DMS53 treated with DMSO at 0.1 percent for 48 hours (cell line): ENCODE data around the gene HOXA1.

ENCODE experiments used
- DNase-seq: peaks from one replicate; lab custom pipeline; 2025; ENCODE audit not compliant: unreplicated experiment; lab: John Stamatoyannopoulos, UW

The HOXA1 gene

DNA sequence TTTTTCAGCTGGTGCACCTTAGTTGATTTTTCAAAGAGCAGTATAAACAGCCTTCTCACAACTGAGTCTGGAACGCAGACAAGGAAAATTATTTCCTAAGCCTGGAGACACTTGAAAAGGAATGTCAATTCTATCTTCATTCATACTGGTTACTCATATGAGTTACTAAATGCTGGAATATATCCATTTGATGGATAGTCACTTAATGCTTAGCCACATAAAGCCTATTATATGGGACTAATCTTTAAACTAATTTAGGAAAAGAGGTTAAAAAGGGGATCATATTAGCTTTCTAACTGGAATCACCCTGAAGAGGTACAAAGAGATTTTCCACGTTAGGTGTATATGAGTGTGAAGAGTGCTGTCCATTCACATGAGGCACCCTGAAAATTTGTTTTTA, 36.4 kb upstream of the HOXA1 start:
- no peak for DNase-seq

GRCh38 chr7:27131390-27131819, 35.6 kb upstream of the HOXA1 start:
- no peak for DNase-seq

DNA sequence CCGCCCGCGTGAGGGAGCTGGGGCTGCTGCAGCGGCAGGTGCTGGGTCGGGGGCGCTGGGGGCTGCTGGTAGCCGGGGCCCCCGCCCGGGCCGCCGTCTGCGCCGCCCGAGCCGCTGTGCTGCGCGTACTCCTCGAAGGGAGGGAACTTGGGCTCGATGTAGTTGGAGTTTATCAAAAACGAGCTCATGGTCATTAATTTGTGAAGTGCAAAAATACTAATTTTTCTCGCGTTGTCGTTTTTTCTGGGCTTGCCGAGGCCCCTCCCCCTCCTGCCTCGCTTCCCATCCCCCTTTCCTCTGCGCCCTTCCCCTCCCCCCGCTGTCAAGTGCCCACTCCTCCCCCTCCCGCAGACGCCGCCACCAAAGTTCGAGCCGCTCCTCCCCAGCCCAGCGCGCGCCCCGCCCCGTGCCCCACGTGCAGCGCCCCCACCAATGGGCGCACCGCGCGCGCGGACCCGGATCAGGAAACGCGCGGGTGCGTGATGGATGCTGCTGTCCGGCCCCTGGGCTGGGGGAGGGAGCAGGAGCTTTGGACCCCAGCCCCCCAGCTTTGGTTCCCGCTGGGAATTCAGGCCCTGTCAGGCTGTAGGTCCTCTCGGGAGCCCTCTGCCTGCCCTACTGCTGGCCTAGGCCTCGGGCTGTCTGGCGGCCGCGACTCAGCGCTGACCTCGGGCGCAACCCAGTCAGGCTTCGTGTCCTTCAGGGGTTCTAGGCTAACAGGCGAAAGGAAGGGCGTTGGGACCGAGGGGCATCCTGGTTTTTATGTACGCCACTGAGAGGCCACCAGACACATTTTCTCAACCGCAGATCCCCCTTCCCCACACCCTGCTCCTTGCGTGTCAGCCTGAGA, 35.0 kb upstream of the HOXA1 start, which contains the start of gene HOXA4:
Gene HOXA4 (minus strand): TSS at position 218 of the 850 bp plus-strand sequence. CDS start 24 bp downstream, at position 194.
- DNase-seq: peak; percentile 30

GRCh38 chr7:27129729-27130539, 34.1 kb upstream of the HOXA1 start:
- DNase-seq: no peak

- DNase-seq: no peak
Observed at GRCh38 chr7:27128776-27129728, 33.3 kb upstream of the HOXA1 start.

- no peak for DNase-seq
Observed at GRCh38 chr7:27128034-27128433, 32.2 kb upstream of the HOXA1 start.

GRCh38 chr7:27126596-27127327, 31.0 kb upstream of the HOXA1 start:
- DNase-seq: no peak

GRCh38 chr7:27125986-27126394, 30.2 kb upstream of the HOXA1 start:
- DNase-seq: no peak

GRCh38 chr7:27124902-27125689, 29.3 kb upstream of the HOXA1 start:
- DNase-seq: no peak

DNA sequence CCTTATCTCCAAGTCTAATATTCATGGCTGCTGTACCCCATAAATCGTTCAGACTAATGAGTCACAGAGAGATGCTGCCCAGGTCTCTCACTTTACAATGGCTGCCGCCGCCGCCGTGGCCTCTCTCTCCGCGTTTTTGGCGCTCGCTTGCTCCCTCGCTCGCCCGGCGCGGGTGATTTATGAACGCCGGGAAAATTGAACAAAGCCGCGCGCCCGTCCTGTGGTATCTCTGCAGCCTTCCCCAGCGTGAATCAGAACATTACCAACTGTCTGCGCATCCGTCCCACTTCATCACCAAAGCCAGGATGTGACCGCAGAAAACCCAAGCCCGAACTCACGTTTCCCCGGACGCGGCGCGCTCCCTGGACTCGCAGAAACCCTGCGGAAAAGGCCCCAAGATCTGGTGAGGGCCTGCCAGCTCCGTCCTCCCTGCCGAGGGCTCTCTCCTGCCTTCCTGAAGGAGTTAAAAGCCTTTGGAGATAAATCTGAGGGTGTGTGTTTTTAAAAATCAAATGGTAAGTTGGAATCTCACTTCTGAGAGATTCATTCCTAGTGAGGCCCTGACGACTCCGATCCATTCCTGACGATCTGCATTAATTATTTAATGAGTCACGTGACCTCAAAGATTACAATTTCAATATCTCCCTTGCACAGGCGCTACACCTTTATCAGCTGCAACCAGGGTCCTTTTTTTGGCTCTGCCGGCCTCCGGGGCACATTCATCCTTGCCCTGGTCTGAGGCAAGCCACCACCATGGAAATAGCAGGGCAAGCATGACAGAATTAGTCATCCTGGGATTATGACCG, 28.5 kb upstream of the HOXA1 start:
- DNase-seq: no peak

- DNase-seq: no peak
Observed at GRCh38 chr7:27123477-27124053, 27.8 kb upstream of the HOXA1 start.

DNA sequence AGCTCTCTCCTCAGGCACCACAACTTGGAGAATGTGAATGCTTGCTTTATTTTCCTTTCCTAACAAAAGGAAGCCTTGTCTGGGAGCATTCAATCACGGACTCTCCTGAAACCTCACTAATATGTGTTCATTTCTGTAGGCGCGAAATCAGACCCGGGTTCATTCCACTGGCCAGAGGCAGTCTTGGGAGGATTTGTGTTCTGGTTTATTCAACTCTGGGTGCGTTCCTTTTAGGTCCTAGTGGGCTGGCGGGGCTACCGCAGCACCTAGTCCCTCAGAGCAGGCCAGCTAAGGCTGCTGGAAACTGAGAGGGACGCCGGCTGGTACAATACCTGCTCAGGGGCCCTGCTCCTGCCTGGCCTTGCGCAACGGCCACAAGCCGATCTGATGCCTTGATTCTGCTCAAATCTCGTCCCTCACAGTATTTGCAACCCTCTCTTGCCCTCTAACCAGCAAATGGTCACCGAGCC, 27.2 kb upstream of the HOXA1 start:
- no peak for DNase-seq

GRCh38 chr7:27122077-27122910, 26.5 kb upstream of the HOXA1 start:
- DNase-seq: peak; percentile 71

DNA sequence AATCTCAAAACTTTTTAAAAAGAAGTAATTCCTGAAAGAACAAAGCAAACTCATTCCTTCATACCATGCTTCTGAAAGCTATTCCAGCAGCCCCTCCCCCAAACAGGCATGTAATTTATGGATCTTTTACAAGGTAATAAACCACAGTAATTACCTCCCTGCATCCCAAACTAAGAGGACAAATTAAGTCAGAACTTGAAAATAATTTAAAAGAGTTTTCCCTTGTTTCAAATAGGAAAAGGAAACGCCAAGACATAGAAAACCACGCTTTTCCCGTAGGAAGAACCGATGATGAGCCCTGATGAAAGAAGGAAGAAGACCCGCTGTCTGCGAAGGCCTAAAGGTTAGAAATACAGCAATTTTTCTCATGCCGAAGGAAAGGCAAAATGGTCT, 25.9 kb upstream of the HOXA1 start:
- DNase-seq: no peak

GRCh38 chr7:27119412-27119911, 23.7 kb upstream of the HOXA1 start:
- DNase-seq: no peak

- DNase-seq: no peak
Observed at GRCh38 chr7:27118580-27118979, 22.8 kb upstream of the HOXA1 start.

DNA sequence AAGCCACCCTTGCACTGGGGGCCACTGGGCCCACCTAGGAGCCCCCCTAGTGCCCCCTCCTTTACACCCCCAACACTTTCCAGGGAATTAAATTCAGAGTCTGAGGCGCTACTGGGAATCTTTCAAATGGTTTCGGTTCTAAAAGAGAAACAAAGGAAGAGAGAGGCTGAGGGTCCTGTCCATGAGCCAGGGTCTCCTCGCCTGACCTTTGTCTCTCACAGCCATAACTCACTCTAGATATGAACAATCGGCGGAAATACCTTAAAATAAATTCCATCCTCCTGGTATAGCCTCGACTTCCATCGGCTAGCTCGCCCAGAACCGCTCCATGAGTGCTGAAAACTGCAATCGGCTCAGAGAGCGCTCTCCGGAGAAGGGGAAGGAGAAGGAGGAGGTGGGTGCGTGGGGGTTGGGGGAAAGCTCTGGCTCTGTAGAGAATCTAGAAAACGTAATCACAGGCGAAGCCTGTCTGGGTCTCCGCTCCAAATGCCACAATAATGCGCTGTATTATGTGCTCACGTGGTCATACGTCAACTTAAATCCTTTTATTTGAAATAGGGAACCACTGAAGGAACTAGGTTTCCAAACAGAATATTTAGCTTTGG, 22.2 kb upstream of the HOXA1 start:
- DNase-seq: no peak
